ENCODE data around the gene DNMBP.

DNA sequence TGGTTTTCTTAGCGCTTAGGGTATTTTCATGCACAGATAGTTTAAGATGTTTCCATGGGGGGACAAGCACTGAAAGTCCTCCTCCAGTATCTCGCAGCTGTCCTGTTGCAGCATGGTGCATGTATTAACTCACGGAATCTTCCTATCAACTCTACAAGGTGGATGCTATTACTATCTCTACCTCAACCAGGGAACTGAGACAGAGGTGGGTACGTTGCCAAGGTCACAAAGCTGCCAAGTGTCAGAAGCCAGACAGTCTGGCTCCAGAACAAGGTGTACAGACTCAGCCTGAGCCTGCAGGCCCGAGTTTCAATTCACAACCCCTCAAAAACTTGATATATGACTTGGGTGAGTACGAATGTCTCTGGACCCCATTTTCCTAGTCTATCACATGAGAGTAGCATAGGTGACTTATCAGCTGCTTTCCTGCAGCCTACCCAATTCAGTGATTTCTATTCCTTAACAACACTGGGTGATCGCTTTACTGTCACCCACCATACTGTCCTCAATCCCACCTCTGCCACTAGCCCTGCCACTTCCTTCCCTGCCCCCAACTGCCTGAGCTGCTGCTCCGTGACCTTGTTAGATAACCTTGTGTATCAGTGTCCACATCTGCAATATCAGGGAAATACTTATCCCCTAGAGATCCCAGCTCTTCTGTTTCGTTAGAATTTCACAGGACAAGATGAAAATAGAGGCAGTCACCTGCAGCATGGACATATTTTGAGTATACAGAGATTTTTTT, 135.2 kb downstream of the DNMBP start:
- TF ChIP-seq CTCF (conservative IDR thresholded peaks at IDR 0.05) (no peak), ZFX (IDR thresholded peaks at IDR 0.05) (no peak)
